Skin epidermis (tissue), 12 donors: Measurements from ENCODE around the gene OCA2.
"Not testable (repeated sequence)": the region's sequence is repeated elsewhere in the genome, so short reads cannot be mapped to it uniquely, and the experiment has no call there.

Source experiments
- H3K27ac ChIP-seq, 21 experiments: fragments of 200-600 bp; sonication (generic) in 11 of 21; one replicate each; pipeline ENCODE4 v1.5.0; 2020; ENCODE audit warnings: mild to moderate bottlenecking in 3 of 21, inconsistent platforms in 2 of 21, moderate library complexity in 2 of 21
- H3K4me3 ChIP-seq, 7 experiments: fragments of 200-600 bp; sonication (generic) in 2 of 7; one replicate each; pipeline ENCODE4 v1.5.0; 2020; ENCODE audit warnings: inconsistent platforms in 2 of 7, mild to moderate bottlenecking in 2 of 7, moderate library complexity in 1 of 7

Gene OCA2

GRCh38 chr15:28098766-28099554, at the start of gene OCA2:
Gene OCA2, minus strand, starts transcription at chr15:28099315. Its CDS starts 17,441 bp downstream, at chr15:28081874.
- peak within 1 kb of the TSS in 2 of 7 experiments; percentile 11 to 26 for H3K4me3 ChIP-seq
- H3K27ac ChIP-seq = peak within 1 kb of the TSS in 2 of 21 experiments; percentile 10 to 29

GRCh38 chr15:28147801-28148200, 48.7 kb upstream of the OCA2 start:
- Histone ChIP-seq H3K27ac (no peak overlapping the region), H3K4me3 (no peak overlapping the region)

DNA sequence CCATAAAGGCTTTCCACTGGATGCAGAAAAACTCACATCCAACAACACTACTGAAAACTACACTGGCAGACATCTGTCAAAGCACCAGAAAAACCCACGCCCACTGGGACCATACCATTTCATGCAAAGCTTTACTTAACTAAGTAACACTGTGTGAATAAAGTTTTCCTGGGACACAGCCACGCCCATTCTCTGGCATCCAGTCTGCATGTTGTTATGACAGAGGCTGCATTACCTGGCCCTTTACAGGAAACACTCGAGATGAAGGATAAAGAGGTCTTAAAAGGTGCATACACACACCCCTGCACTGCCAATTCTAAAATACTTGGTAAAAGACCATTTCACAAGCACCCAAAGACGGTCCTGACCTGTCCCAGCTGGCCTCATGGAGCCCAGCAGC, 46.3 kb upstream of the OCA2 start:
- not testable (repeated sequence) for H3K4me3 ChIP-seq, H3K27ac ChIP-seq

DNA sequence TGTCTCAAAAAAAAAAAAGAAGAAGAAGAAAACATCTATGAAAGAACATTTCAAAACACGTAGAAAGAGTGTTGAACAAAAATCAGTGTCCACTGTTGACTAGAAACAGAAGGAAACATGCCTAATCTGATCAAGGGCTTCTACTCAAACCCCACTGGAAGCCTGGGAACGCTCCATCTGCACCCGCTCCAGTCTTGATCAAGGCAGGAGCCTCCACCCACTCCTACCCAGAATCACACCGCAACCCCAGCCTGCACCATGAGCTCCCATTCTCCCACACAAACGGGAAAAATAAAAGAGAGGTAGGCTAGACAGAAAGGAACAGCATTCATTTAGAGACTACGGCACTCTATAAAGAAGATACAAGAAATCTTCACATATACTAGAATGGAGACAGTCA, 40.9 kb upstream of the OCA2 start:
- no peak overlapping the region for H3K4me3 ChIP-seq
- no peak overlapping the region for H3K27ac ChIP-seq

- H3K27ac ChIP-seq, H3K4me3 ChIP-seq: not testable (repeated sequence)
These were observed 38.4 kb upstream of the OCA2 start for GRCh38 chr15:28137408-28138039.

- H3K27ac ChIP-seq, H3K4me3 ChIP-seq: not testable (repeated sequence)
These were observed 37.3 kb upstream of the OCA2 start for GRCh38 chr15:28136236-28136904.

DNA sequence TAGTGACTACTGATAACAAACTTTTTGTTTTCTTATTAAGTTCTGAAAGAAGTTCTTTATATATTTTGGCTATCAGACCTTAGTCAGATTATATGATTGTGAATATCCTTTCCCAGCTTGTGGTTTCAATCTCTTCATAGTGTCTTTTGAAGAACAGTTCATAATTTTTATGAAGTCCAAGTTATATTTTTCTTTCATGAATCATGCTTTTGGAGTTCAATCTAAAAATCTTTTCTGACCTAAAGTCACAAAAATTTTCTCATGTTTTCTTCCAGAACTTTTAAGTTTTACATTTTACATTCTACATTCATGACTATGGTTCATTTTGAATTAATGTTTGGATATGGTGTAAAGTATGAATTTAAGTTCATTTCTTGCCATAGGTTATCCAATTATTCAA, 34.2 kb upstream of the OCA2 start:
- Histone ChIP-seq H3K4me3 (no peak overlapping the region), H3K27ac (peak overlapping the region in 1 of 21 experiments; percentile 31)

DNA sequence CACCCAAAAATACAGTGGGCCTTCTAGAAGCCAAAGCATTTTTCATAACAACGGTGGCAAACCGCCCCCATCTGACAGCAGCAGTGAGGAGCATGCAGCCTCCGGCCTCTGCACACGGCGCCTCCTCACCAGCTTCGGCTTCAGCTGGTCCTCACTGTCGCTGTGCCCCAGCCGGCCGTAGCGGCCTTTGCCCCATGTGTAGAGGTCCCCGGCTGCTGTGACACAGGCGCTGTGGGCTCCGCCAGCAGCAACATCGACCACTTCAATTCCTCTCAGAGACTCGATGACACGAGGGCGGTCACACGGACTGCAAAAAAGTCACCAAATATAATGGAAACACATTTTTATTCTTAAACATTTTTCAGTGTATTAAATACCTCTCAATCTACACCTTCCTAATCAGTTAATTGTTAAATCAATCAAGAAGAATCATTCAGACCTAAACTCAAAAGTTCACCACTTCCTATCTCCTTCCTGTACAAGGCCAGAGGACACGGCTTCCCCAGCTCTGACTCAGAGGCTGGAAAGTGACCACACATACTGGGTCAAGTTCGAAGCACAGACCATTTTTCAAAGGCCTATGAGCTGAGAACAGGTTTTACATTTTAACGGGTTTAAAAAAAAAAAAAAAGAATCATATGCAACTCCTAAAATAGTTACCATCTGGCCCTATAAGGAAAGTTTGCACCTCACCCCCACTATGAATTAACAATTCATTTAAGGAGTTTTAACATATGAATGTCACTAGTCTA, 33.6 kb upstream of the OCA2 start:
- peak overlapping the region in 1 of 21 experiments; percentile 31 for H3K27ac ChIP-seq
- no peak overlapping the region for H3K4me3 ChIP-seq

GRCh38 chr15:28131946-28132345, 32.8 kb upstream of the OCA2 start:
- Histone ChIP-seq H3K4me3 (no peak overlapping the region), H3K27ac (no peak overlapping the region)

DNA sequence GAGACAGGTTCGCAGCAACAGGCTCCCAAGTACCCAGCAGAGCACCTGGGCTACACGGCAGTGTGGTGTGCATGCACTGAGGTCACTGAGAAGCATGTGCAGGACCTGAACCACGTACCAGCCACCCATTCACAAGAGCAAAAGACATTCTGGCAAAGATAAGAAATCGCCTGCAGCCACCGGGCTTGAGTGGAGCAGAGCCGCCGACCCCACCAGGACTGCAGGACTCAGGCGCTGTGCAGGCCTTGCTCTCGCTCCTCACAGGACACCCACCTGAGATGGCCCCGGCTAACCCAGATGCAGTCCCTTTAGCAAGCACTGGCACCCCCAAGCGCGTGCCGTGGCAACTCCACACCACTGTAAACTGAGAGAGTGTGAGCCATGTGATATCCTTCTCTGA, 32.3 kb upstream of the OCA2 start:
- Histone ChIP-seq H3K4me3 (no peak overlapping the region), H3K27ac (no peak overlapping the region)

DNA sequence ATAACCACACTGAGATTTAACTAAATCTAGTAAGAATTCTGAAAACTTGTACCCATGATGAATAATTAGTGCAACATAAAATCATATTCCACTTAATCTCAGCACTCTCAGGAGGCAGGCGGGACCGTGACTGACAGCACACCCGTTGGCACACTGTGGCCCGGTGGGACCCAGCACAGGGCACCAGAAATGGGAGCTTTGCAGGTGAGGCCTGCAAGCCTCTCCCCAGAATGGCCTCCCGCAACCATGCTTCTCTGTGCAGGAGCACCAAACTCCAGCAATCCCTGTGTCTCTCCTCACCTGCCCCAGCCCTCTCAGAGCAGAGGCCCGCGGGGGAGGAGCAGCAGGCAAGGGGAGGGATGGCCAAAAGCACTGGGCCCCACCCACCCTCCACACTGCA, 31.5 kb upstream of the OCA2 start:
- H3K27ac ChIP-seq = no peak overlapping the region
- H3K4me3 ChIP-seq = no peak overlapping the region

DNA sequence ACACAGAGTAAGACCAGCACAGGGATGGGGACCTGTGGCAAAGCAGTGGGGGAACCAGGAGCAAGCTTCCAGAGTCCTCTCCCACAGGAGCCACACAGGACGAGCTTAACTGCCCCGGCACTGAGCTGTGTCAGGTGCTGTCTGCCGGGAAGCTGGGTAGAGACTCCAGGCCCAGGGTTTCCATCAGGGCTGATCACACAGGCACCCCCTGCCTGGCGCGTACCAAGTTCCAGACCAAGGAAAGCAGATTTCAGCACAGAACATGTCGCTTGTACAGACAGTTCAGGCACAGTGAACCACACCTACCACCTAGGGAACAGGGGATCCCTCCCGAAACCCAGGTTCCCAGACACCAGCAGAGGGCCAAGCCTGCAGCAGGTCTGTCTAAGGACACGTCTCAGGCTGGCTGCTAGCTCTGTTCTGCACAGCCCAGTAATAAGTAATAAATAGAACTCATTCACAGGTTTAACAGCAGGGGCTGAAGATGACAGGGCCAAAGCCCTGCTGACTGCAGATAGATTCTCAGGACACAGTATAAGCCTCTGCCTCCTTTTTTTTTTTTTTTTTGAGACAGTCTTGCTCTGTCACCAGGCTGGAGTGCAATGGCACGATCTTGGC, 30.2 kb upstream of the OCA2 start:
- no peak overlapping the region for H3K27ac ChIP-seq
- no peak overlapping the region for H3K4me3 ChIP-seq

GRCh38 chr15:28128031-28128430, 28.9 kb upstream of the OCA2 start:
- H3K4me3 ChIP-seq = no peak overlapping the region
- no peak overlapping the region for H3K27ac ChIP-seq

DNA sequence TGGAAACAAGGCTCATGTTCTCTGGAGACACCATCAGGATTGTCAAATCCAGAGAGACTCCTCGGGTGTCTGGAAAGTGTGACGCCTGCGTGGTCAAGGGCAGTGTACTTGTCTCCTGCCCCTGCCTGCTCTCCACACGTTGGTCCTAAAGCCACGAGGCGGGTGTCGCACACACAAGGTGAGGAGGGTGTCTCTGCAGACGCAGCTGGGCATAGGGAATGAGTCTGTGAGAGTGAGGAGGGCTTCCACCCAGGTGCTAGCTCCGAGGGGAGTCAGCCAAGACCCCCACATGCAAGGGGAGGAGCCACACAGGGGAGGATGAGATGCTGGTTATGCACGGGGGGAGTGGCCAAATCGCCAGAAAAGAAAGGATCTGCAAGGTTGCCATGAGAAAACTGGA, 27.9 kb upstream of the OCA2 start:
- Histone ChIP-seq H3K27ac (no peak overlapping the region), H3K4me3 (no peak overlapping the region)

DNA sequence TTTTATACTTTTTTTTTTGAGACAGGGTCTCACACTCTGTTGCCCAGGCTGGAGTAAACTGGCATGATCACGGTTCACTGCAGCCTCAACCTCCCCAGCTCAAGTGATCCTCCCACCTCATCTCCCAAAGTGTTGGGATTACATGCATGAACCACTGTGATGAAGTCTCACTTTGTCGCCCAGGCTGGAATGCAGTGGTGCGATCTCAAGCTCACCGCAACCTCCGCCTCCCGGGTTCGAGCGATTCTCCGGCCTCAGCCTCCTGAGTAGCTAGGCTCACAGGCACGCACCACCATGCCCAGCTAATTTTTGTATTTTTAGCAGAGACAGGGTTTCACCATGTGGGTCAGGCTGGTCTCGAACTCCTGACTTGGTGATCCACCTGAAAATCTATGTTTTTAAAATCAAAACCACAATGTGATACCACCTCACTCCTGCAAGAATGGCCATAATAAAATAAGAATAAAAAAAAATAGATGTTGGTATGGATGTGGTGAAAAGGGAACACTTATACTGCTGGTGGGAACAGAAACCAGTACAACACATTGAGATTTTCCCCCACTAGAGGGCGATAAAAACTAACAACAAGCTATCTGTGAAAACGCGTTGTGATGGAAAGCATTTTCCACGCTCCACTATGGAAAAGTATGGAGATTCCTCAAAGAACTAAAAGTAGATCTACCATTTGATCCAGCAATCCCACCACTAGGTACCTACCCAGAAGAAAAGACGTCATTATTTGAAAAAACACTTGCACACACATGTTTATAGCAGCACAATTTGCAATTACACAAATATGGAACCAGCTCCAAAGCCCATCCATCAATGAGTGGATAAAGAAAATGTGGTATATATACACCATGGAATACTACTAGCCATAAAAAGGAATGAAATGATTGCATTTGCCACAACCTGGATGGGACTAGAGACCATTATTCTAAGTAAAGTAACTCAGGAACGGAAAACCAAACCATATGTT, 26.8 kb upstream of the OCA2 start:
- H3K27ac ChIP-seq = no peak overlapping the region
- H3K4me3 ChIP-seq = no peak overlapping the region

DNA sequence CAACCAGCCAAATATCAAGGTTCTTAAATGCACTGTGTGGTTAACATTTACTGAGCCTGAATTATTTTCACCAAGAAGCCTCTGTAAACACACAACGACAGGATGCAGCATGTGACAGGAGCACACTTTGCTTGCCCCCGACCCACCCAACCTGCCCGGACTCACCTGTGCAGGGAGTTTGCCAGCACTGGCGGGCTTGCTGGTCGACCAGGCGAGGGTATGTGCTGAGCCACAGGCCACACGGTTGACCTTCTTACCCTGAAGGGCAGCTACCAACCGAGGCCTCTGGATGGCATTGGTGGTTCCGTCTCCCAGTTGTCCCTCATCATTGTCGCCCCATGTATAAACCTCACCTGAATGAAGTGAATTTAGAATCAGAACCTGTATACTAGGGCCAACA, 25.7 kb upstream of the OCA2 start:
- Histone ChIP-seq H3K27ac (no peak overlapping the region), H3K4me3 (no peak overlapping the region)

DNA sequence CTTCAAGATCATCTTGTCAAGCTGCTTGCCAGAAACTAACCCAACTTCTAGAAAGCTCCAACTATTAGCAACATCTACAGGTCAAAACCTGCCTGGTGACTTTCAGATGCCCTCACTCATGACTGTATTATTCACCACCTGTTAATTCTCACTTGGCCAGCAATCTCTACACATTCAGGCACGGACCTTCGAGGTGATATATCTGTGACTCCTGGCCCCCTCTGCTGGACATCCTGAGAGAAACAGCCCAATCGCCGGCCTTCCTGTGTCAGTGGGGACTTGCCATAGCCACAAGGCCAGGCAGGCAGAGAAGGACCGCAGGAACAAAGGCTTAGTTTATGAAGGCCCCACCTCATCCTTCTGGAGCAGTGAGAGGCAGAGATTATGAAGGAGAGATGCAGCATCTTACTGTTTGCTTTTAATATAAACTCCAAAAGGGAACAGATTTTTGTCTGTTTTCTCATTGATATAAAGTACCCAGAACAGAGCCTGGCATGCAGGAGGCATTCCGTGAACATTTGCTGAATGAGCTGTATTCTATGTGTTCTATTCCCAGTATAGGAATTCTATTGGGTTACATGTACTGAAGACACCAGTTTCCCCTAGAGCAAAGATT, 24.4 kb upstream of the OCA2 start:
- Histone ChIP-seq H3K27ac (no peak overlapping the region), H3K4me3 (no peak overlapping the region)
